Heart left ventricle (tissue), 16 donors: Measurements from ENCODE around the gene NRDC. TPM values are rescaled to one million over a fixed set of nuclear protein-coding genes. Genes with fewer than 3 reads are reported as not detected.

Experiments used
- ATAC-seq, 4 donors: fragments of 200-7000 bp; cut with Tn5 transposase; one replicate each; pipeline ENCODE4 v1.9.1; 2020 to 2022; ENCODE audit warnings: moderate library complexity in 4 of 4, mild to moderate bottlenecking in 3 of 4, moderate number of reproducible peaks in 1 of 4
- DNase-seq, 5 donors: peaks; one replicate each; pipeline ENCODE4 v3.0.0-alpha.2; 2020
- H3K27ac ChIP-seq, 12 donors: fragments of 200-600 bp; sonication (generic) in 4 of 12; one replicate each; pipeline versions ENCODE4 v1.5.0 to v1.8.0; 2016 to 2022; ENCODE audit warnings: mild to moderate bottlenecking in 2 of 12
- H3K27me3 ChIP-seq, 9 donors: fragments of 200-600 bp; sonication (generic) in 2 of 9; one replicate each; pipeline versions ENCODE4 v1.5.1 to v1.8.0; 2016 to 2022; ENCODE audit warnings: mild to moderate bottlenecking in 3 of 9
- H3K36me3 ChIP-seq, 9 donors: fragments of 200-600 bp; sonication (generic) in 2 of 9; one replicate each; pipeline versions ENCODE4 v1.5.0 to v1.8.0; 2018 to 2022; ENCODE audit warnings: mild to moderate bottlenecking in 2 of 9
- H3K4me1 ChIP-seq, 12 donors: fragments of 200-600 bp; sonication (generic) in 4 of 12; one replicate each; pipeline versions ENCODE4 v1.5.0 to v1.8.0; 2016 to 2022; ENCODE audit warnings: mild to moderate bottlenecking in 3 of 12
- H3K4me3 ChIP-seq, 12 donors: fragments of 200-600 bp; sonication (generic) in 4 of 12; one replicate each; pipeline versions ENCODE4 v1.5.0 to v1.8.0; 2017 to 2022; ENCODE audit warnings: mild to moderate bottlenecking in 9 of 12, moderate library complexity in 4 of 12
- H3K9me3 ChIP-seq, 12 donors: fragments of 200-600 bp; sonication (generic) in 4 of 12; one replicate each; pipeline versions ENCODE4 v1.5.0 to v1.8.0; 2016 to 2022; ENCODE audit warnings: mild to moderate bottlenecking in 1 of 12
- POLR2A ChIP-seq, 2 donors: fragments of 450-650 bp; IDR thresholded peaks; one replicate each; pipeline ENCODE4 v1.6.1; 2017; ENCODE audit warnings: antibody characterized with exemption in 2 of 2, mild to moderate bottlenecking in 2 of 2, moderate library complexity in 2 of 2
- WGBS, 4 donors: extraction: QIAGEN DNeasy Blood & Tissue Kit in 2 of 4; methylation state at CpG; one replicate each; pipeline versions ENCODE4 v1.1.5 to v1.1.7; 2013 to 2018; 5-methylcytosine and 5-hydroxymethylcytosine counted together
- intact Hi-C, 10 donors: fragments of 100-400 bp; cut with DNase I; formaldehyde crosslinking; loops; one replicate each; pipeline versions ENCODE4 v1.11.1 to v1.14.2; 2022
- polyA plus RNA-seq, 2 donors: library from polyadenylated mRNA; stranded (reverse); fragments of 200-250 nt; gene quantifications; one replicate each; pipeline ENCODE4 v1.2.3, GENCODE V29; 2013
- total RNA-seq, 9 donors: library from RNA; depleted of rRNA in 2 of 9; stranded (reverse); fragments of >200 nt in 2 of 9; fragmentation: NEBNext Ultra II Directional in 3 of 9; extraction: Animal tissue kit (Norgen Biotek cat#: 25700) in 3 of 9; gene quantifications; one replicate each; pipeline versions ENCODE4 v1.1.0 to v1.2.4, GENCODE V29; 2016 to 2023
- TF ChIP-seq, protein P1 (sequence below), 12 donors: fragments of 200-600 bp; sonication (generic) in 4 of 12; IDR thresholded peaks; one replicate each; pipeline versions ENCODE4 v1.5.0 to v1.8.0; 2018 to 2022; ENCODE audit warnings: antibody characterized with exemption in 12 of 12, mild to moderate bottlenecking in 5 of 12
- donor health status: ischemic (EF 13 %, LVEDD 7.1; RV severe dilation, severe dysfunction).
- donor health status: healthy with polysubstance abuse.
- donor health status: DM: no; HTN: yes; CAD: no.
- donor health status: DM: no; HTN: no; CAD: no.
- donor health status: ischemic (EF 25% LVEDD 6.9; RV normal size, moderate dysfunction).
- donor health status: ischemic (EF 25% LVEDD 5.7; RV mildly dilated, moderate dysfunction).
- donor health status: healthy.
- donor health status: DM: yes; HTN: yes; CAD: no.
- donor health status: ischemic (EF 35%, LVEDD 5.7; RV mildly dilated, moderate dysfunction).
- donor health status: nonischemic (EF 11% LVEDD 7.7; RV severe dilation, severe dysfunction).
- donor health status: DM: yes; HTN: yes; CAD: no.
- donor health status: PGD.
- donor health status: ischemic (EF 29% LVEDD 5.4; RV normal size, mild dysfunction).
- donor health status: nonischemic (EF 23%, LVEDD 6.1; RV moderate dilation, normal function).

The NRDC gene
- total and polyA plus RNA-seq, 11 donors = 89.4 to 152 (median 124) TPM

DNA sequence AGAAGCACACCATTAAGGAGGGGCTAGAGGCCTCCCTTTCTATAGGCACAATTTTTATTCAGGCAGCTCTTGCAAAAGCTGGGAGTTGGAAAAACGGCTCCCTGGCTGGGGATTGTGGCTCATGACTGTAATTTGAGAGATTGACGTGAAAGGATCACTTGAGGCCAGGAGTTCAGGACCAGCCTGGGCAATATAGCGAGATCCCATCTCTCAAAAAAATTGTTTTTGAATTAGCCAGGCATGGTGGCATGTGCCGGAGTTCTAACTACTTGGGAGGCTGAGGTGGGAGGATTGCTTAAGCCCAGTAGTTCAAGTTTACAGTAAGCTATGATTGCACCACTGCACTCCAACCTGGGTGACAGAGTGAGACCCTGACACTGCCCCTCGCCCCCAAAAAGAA is 23.9 kb upstream of the NRDC start:
- TF ChIP-seq POLR2A (IDR thresholded peaks at IDR 0.05) = no peak
- TF ChIP-seq, protein P1, sequence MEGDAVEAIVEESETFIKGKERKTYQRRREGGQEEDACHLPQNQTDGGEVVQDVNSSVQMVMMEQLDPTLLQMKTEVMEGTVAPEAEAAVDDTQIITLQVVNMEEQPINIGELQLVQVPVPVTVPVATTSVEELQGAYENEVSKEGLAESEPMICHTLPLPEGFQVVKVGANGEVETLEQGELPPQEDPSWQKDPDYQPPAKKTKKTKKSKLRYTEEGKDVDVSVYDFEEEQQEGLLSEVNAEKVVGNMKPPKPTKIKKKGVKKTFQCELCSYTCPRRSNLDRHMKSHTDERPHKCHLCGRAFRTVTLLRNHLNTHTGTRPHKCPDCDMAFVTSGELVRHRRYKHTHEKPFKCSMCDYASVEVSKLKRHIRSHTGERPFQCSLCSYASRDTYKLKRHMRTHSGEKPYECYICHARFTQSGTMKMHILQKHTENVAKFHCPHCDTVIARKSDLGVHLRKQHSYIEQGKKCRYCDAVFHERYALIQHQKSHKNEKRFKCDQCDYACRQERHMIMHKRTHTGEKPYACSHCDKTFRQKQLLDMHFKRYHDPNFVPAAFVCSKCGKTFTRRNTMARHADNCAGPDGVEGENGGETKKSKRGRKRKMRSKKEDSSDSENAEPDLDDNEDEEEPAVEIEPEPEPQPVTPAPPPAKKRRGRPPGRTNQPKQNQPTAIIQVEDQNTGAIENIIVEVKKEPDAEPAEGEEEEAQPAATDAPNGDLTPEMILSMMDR (IDR thresholded peaks at IDR 0.05) = no peak
- H3K4me1 ChIP-seq = no peaks in the 10 kb centered on the region
- no peak overlapping the region for H3K27ac ChIP-seq
- intact Hi-C loops = no loop called here
- ATAC-seq (no peak), DNase-seq (no peak)
- no peaks in the 10 kb centered on the region for H3K9me3 ChIP-seq
- no peak overlapping the region for H3K4me3 ChIP-seq
- peaks cover 0 to 44% (median 14%) of the 10 kb centered on the region in 9 donors for H3K27me3 ChIP-seq
- H3K36me3 ChIP-seq = no peaks in the 10 kb centered on the region
- 74 to 87% (median 81%) methylated on average over 5 of the region's 5 CpGs for WGBS, 4 donors

DNA sequence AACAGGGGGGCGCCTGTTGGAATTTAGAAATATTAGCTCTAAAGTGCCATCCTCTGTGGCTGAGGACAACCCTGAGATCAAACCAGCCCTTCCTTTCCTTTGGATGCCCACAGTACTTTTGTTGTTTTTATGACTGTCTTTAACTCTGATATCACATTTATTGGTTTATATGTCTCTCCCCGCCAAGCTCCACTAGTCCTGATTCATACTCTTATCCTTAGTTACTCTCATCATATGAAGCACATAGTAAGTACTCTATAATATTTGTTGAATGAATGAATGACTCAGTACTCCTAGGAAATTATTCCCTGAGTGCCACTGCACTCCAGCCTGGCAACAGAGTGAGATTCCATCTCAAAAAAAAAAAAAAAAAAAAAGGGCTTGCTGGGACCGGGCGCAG is 22.6 kb upstream of the NRDC start:
- intact Hi-C loops = no loop called here
- Histone ChIP-seq H3K36me3 (no peaks in the 10 kb centered on the region), H3K4me3 (no peak overlapping the region), H3K9me3 (no peaks in the 10 kb centered on the region), H3K27me3 (peaks cover 0 to 57% (median 14%) of the 10 kb centered on the region in 9 donors), H3K27ac (no peak overlapping the region), H3K4me1 (no peaks in the 10 kb centered on the region)
- WGBS, 4 donors = 91 to 96% (median 95%) methylated on average over 4 of the region's 4 CpGs
- ATAC-seq (no peak), DNase-seq (no peak)
- TF ChIP-seq POLR2A (IDR thresholded peaks at IDR 0.05) = no peak
- TF ChIP-seq, protein P1 (IDR thresholded peaks at IDR 0.05) = no peak

DNA sequence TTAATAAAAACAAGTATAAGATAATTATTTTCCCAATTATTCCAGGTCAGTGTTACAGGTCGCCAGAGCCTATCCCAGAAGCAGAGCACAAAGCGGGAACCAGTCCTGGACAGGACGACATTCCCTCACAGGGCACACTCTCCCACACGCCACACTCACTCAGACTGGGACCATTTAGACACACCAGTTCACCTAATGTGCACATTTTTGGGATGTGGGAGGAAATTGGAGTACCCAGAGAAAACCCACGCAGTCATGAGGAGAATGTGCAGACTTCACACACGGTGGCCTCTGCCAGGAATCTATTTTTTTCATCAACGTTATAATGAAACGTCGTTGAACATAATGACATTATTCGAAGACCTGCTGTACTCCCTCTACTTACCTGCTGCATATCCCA is 20.5 kb upstream of the NRDC start:
- H3K4me3 ChIP-seq = no peak overlapping the region
- no peak for ATAC-seq
- no peaks in the 10 kb centered on the region for H3K9me3 ChIP-seq
- no peak for DNase-seq
- H3K27ac ChIP-seq = no peak overlapping the region
- intact Hi-C loops = loop anchor here in 4 of 10 donors (5.0 kb wide), 1 partner anchor 103 kb away; no protein-coding TSS in a partner anchor
- TF ChIP-seq, protein P1 (IDR thresholded peaks at IDR 0.05) = no peak
- TF ChIP-seq POLR2A (IDR thresholded peaks at IDR 0.05) = no peak
- 75 to 83% (median 77%) methylated on average over 10 of the region's 10 CpGs for WGBS, 4 donors
- H3K27me3 ChIP-seq = peaks cover 0 to 68% (median 14%) of the 10 kb centered on the region in 9 donors
- H3K4me1 ChIP-seq = no peaks in the 10 kb centered on the region
- no peaks in the 10 kb centered on the region for H3K36me3 ChIP-seq

DNA sequence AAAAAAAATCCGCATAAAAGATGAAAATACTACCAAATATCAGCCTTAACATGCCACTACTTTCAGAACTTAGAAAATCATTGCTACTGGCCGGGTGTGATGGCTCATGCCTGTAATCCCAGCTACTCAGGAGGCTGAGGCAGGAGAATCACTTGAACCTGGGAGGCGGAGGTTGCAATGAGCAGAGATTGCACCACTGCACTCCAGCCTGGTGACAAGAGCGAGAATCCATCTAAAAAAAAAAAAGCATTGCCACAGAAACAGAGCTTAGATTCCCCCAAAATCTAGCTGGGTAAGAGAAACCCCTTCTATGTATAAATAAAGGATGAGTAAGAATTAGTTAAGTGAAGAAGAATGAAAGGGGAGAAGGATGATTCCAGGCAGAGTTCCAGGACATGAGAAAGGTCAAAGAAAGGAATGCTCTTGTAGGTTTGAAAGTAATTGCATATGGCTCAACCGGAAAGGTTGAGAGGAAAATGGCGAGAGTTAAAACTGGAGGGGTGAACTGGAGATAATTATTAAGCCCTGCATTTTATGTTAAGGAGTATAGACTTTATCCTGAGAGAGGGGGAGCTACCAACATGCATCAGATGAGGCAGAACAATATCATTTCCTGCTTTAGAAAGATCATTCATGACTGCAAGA is 19.7 kb upstream of the NRDC start:
- peaks cover 0 to 6% (median 0%) of the 10 kb centered on the region in 12 donors for H3K9me3 ChIP-seq
- no peaks in the 10 kb centered on the region for H3K4me1 ChIP-seq
- no peak overlapping the region for H3K4me3 ChIP-seq
- peaks cover 0 to 68% (median 14%) of the 10 kb centered on the region in 9 donors for H3K27me3 ChIP-seq
- H3K36me3 ChIP-seq = no peaks in the 10 kb centered on the region
- DNase-seq (no peak), ATAC-seq (no peak)
- intact Hi-C loops = loop anchor here in 4 of 10 donors (5.0 kb wide), 1 partner anchor 104 kb away; no protein-coding TSS in a partner anchor
- TF ChIP-seq POLR2A (IDR thresholded peaks at IDR 0.05) = no peak
- TF ChIP-seq, protein P1 (IDR thresholded peaks at IDR 0.05) = no peak
- 59 to 69% (median 65%) methylated on average over 6 of the region's 6 CpGs for WGBS, 4 donors
- H3K27ac ChIP-seq = no peak overlapping the region
